HEK293T (cell line): Measurements from ENCODE around the gene BOD1.

Experiments used
- ARNT ChIP-seq: fragments of 450-650 bp; IDR thresholded peaks from 2 replicates; pipeline ENCODE4 v1.6.1; 2017; ENCODE audit warnings: mild to moderate bottlenecking
- BHLHE40 ChIP-seq: fragments of 450-650 bp; IDR thresholded peaks from 2 replicates; pipeline ENCODE4 v1.6.1; 2016; ENCODE audit warnings: mild to moderate bottlenecking, moderate library complexity, borderline replicate concordance
- FOXA1 ChIP-seq: fragments of 450-650 bp; IDR thresholded peaks from 2 replicates; pipeline ENCODE4 v1.6.1; 2016; ENCODE audit warnings: mild to moderate bottlenecking
- FOXK2 ChIP-seq: fragments of 450-650 bp; IDR thresholded peaks from 2 replicates; pipeline ENCODE4 v1.6.1; 2016; ENCODE audit warnings: mild to moderate bottlenecking
- FOXM1 ChIP-seq: fragments of 450-650 bp; IDR thresholded peaks from 2 replicates; pipeline ENCODE4 v1.6.1; 2017; ENCODE audit warnings: mild to moderate bottlenecking, borderline replicate concordance
- HDGF ChIP-seq: fragments of 450-650 bp; IDR thresholded peaks from 2 replicates; pipeline ENCODE4 v1.6.1; 2017; ENCODE audit warnings: antibody characterized with exemption, borderline replicate concordance
- NFRKB ChIP-seq: fragments of 450-650 bp; IDR thresholded peaks from 2 replicates; pipeline ENCODE4 v1.6.1; 2016; ENCODE audit warnings: mild to moderate bottlenecking, moderate library complexity
- SP1 ChIP-seq: fragments of 450-650 bp; IDR thresholded peaks from 2 replicates; pipeline ENCODE4 v1.6.1; 2017
- SUZ12 ChIP-seq: fragments of 450-650 bp; IDR thresholded peaks from 2 replicates; pipeline ENCODE4 v1.6.1; 2016; ENCODE audit warnings: mild to moderate bottlenecking
- TARDBP ChIP-seq: fragments of 450-650 bp; IDR thresholded peaks from 2 replicates; pipeline ENCODE4 v1.6.1; 2016

DNA sequence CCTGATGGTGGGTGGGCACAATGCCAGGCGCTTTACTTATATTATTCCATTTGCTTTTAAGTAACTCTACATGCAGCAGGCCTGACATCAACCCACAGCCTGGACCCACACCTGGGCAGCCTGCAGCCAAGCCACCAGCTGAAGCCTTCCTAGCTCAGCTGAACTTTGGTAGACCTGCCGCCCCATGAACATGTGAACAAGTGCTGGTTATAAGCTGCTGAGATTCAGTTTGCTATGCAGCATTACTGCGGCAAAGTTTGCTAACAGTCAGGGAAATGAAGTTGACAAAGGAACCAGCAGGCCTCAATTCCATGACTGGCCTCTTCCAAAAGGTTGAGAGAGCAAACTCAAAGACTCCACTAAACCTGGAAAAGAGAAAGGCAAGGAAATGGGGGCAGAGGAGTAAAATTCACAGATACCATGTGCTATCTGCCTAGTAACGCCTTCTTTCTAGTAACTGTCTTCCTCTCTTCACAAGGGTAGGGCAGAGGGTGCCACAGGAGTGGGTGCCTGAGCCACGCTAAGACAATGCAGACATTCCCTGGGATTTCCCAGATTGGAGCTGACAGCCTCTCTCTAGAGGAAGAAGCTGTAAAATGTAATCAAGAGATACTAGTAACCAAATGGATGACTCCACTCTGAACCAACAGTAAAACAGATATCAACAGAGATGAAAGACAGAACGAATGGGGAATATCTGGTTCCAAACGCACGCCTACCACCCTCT is 2.9 kb downstream of the BOD1 start:
- TF ChIP-seq BHLHE40 (no peak), TARDBP (no peak), FOXA1 (no peak), SUZ12 (no peak), SP1 (no peak), FOXM1 (no peak), FOXK2 (no peak), HDGF (no peak), NFRKB (no peak), ARNT (no peak)
